Measurements from ENCODE around the gene PIRT.

DNA sequence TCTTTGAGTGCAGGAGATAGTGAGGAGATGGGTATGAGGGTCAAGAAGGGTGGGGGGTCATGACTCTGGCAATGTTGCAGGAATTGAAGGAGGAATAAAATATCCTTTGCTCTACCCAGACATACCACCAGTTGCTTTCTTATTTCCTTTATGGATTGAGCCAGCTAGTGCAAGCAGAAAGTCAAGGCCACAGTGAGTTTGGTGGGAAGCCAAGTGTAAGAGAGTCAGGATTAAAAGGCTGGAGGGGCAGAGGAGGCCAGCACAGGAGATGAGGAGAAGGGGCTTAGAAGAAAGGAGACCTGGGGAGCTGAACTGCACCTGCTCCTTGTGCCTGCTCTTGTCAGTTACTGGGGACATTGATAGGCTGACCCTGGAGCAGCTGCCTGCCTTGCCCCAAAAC lies 16.1 kb downstream of the PIRT start:
- TF ChIP-seq CTCF (IDR thresholded peaks at IDR 0.05) (no peak), EZH2 (IDR thresholded peaks at IDR 0.05; ENCODE audit: borderline replicate concordance, insufficient read depth, low read depth, low read length, poor library complexity, severe bottlenecking) (no peak)

Measured in B cell (primary cell).